LNCAP (cell line): ENCODE results near the gene TNFAIP8L2.

Experiments
- TF ChIP-seq, protein P1 (sequence below): fragments of 450-650 bp; IDR thresholded peaks from 2 replicates; pipeline ENCODE4 v1.5.1; 2017; ENCODE audit warnings: mild to moderate bottlenecking

TNFAIP8L2 gene

DNA sequence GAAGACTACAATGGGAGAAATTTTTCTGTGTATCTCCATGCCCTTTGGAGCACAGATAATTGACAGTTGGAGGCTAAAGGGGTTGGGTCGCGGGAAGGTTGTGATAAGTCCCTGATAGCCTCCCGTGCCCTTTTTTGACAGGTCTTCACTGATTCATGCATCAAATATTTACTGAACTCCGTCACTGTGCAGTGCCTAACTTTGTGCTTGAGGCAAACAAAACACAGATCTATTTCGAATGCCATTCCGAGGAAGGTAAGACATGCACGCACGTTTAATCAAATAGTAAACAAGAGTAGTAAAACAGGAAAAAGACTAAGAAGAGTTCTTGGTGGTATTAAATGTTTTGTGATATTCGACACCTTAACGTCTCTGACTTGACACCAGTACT is 41.4 kb downstream of the TNFAIP8L2 start:
- TF ChIP-seq, protein P1, sequence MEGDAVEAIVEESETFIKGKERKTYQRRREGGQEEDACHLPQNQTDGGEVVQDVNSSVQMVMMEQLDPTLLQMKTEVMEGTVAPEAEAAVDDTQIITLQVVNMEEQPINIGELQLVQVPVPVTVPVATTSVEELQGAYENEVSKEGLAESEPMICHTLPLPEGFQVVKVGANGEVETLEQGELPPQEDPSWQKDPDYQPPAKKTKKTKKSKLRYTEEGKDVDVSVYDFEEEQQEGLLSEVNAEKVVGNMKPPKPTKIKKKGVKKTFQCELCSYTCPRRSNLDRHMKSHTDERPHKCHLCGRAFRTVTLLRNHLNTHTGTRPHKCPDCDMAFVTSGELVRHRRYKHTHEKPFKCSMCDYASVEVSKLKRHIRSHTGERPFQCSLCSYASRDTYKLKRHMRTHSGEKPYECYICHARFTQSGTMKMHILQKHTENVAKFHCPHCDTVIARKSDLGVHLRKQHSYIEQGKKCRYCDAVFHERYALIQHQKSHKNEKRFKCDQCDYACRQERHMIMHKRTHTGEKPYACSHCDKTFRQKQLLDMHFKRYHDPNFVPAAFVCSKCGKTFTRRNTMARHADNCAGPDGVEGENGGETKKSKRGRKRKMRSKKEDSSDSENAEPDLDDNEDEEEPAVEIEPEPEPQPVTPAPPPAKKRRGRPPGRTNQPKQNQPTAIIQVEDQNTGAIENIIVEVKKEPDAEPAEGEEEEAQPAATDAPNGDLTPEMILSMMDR, result no peak

- TF ChIP-seq, protein P1, result no peak
Measured at GRCh38 chr1:151198254-151199127, 42.0 kb downstream of the TNFAIP8L2 start, which contains the start of gene PIP5K1A. Gene PIP5K1A (plus strand): TSS chr1:151198552. CDS start chr1:151198997, 445 bp downstream.

DNA sequence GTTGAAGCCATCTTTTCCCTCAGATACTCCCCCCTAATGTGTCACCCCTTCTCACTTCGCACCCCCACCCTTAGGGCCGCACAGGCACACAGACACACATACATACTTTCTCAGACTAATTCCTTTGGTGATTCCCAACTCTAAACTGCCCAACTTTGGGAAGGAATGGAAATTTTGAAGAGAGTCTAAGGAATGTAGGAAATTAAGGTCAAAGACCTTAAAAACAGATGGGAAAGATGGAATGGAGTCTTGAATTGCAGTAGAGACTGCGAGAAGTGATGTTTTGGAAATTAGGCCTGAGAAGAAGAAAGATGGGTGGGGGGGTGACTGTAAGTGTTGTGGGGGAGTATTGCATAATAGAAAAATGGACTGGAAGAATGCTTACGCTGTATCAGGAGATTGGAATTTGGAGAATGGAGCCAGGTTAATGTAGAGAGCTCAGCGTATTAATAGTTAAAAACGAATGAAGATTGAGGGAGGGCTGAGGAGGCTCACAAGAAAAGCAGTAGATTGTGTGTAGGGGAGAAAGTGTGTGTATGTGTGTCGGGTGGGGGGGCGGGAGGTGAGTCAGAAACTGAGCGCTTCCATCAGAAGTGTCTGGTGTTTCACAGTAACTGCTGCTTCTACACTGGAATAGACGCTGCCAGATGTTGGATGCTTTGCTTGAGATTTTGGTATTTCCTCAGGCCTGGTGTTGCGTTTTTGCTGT is 43.6 kb downstream of the TNFAIP8L2 start:
- TF ChIP-seq, protein P1, result no peak
